ENCODE results near the gene CRKL. TPM values are rescaled to one million over a fixed set of nuclear protein-coding genes. Genes with fewer than 3 reads are reported as not detected.

Gene CRKL
- total and polyA plus RNA-seq, 2 of the 4 experiments (the other 2 are of a cell fraction): 20.6 to 35.5 TPM

- ATAC-seq (ENCODE audit: low read depth): peak; percentile 50
- BruUV-seq (replicated peaks): no TSS peak
- peak overlapping the region; percentile 30; the same call in 1 of the 2 replicates for H4K5ac ChIP-seq (ENCODE audit: low read depth, low read length)
- TF ChIP-seq NFE2L2 (IDR thresholded peaks at IDR 0.05; ENCODE audit: low read depth, low read length) (no peak), MAFK (IDR thresholded peaks at IDR 0.05; ENCODE audit: low read depth, low read length) (no peak), CEBPB (IDR thresholded peaks at IDR 0.05; ENCODE audit: low read depth, low read length) (no peak), MAZ (IDR thresholded peaks at IDR 0.05; ENCODE audit: borderline replicate concordance, low read depth, low read length) (no peak), FOS (IDR thresholded peaks at IDR 0.05; ENCODE audit: low read depth, low read length) (no peak), SMC3 (IDR thresholded peaks at IDR 0.05; ENCODE audit: low read depth, low read length) (no peak), BHLHE40 (IDR thresholded peaks at IDR 0.05; ENCODE audit: low read depth, low read length) (no peak), RCOR1 (IDR thresholded peaks at IDR 0.05; ENCODE audit: insufficient replicate concordance, low read length) (no peak), ELK1 (IDR thresholded peaks at IDR 0.05; ENCODE audit: borderline replicate concordance, low read depth, low read length) (no peak), POLR2A (IDR thresholded peaks at IDR 0.05; ENCODE audit: low read depth, low read length) (no peak), CHD1 (IDR thresholded peaks at IDR 0.05; ENCODE audit: low read depth, low read length) (no peak), MXI1 (IDR thresholded peaks at IDR 0.05; ENCODE audit: borderline replicate concordance, low read depth, low read length) (no peak), RAD21 (IDR thresholded peaks at IDR 0.05; ENCODE audit: low read length) (no peak), USF2 (IDR thresholded peaks at IDR 0.05; ENCODE audit: low read depth, low read length) (no peak), RFX5 (IDR thresholded peaks at IDR 0.05; ENCODE audit: low read depth, low read length) (no peak)
These were observed 40.6 kb downstream of the CRKL start for GRCh38 chr22:20957683-20958431.

More at GRCh38 chr22:20957683-20958431, 40.6 kb downstream of the CRKL start:
- Histone ChIP-seq H3K79me1 (ENCODE audit: low read depth in 1 of 2, low read length in 2 of 2) (peaks cover 3 to 33% of the 10 kb centered on the region in 2 experiments; a peak in 3 of 4 replicates), H2AFZ (replicated peaks; ENCODE audit: low read length, poor library complexity) (peak overlapping the region; percentile 78), H3K14ac (replicated peaks; ENCODE audit: low read depth, low read length) (0 out of 2 replicates have a peak overlapping the region, but pooled peaks have one; percentile 53), H2BK120ac (ENCODE audit: low read depth, low read length) (0 out of 2 replicates have a peak overlapping the region, but pooled peaks have one; percentile 19), H3K4me2 (ENCODE audit: low read depth, low read length) (peak overlapping the region; percentile 89), H3K9me3 (ENCODE audit: control insufficient read depth, insufficient read depth, low read length) (no peaks in the 10 kb centered on the region), H3K4me1 (ENCODE audit: control insufficient read depth, insufficient read depth, low read length) (peaks cover 6% of the 10 kb centered on the region; the same call in 1 of the 2 replicates), H4K20me1 (ENCODE audit: insufficient read depth, low read length) (peaks cover 24% of the 10 kb centered on the region; the same call in 1 of the 2 replicates), H3K9me1 (ENCODE audit: insufficient read depth, low read length) (0 out of 2 replicates have a peak, but pooled peaks cover 7% of the 10 kb centered on the region), H2BK5ac (ENCODE audit: low read depth, low read length, poor library complexity, severe bottlenecking) (no peak overlapping the region), H3K9ac (ENCODE audit: low read depth, low read length) (peak overlapping the region; percentile 55), H4K8ac (ENCODE audit: low read depth in 2 of 2, low read length in 2 of 2) (peak overlapping the region; percentile 3 to 80; a peak in 2 of 4 replicates), H3K27me3 (ENCODE audit: control insufficient read depth, insufficient read depth, low read length) (no peaks in the 10 kb centered on the region; the same call in 1 of the 2 replicates), H3K27ac (ENCODE audit: insufficient read depth, low read length) (no peak overlapping the region; the same call in 1 of the 2 replicates), H3K4ac (ENCODE audit: low read depth, low read length) (peak overlapping the region; percentile 78; the same call in 1 of the 2 replicates), H3K36me3 (ENCODE audit: control insufficient read depth, insufficient read depth, low read length) (peaks cover 12% of the 10 kb centered on the region), H3K4me3 (ENCODE audit: insufficient read depth, low read depth, low read length) (peak overlapping the region; percentile 51), H2AK9ac (replicated peaks; ENCODE audit: low read depth, low read length, poor library complexity) (peak overlapping the region; percentile 70), H2BK15ac (ENCODE audit: low read depth, low read length) (no peak overlapping the region), H2AK5ac (ENCODE audit: low read depth, low read length) (no peak overlapping the region), H3K18ac (ENCODE audit: low read depth, low read length) (no peak overlapping the region; the same call in 1 of the 2 replicates), H3K23ac (ENCODE audit: low read depth, low read length) (peak overlapping the region; percentile 24; the same call in 1 of the 2 replicates), H2BK20ac (ENCODE audit: low read depth, low read length) (no peak overlapping the region), H3K56ac (ENCODE audit: extremely low read depth, insufficient read depth, low read length) (no peak overlapping the region), H4K91ac (ENCODE audit: insufficient read depth, low read depth, low read length) (no peak overlapping the region)
- DNase-seq: no peak
- intact Hi-C loops (cut with micrococcal nuclease) (loop anchor here (10.0 kb wide), 2 partner anchors 73 to 153 kb away; no protein-coding TSS in a partner anchor), dilution Hi-C loops (cut with HindIII; ENCODE audit: low sequenced_read_pairs, unreplicated experiment) (no loop called here), in situ Hi-C loops (cut with MboI; ENCODE audit: low sequenced_read_pairs) (no loop called here)
- POLR2A ChIA-PET (ENCODE audit: unreplicated experiment): no interaction called here
- 22% methylated on average over 8 of the region's 32 CpGs; no CpG with 5 or more reads in 1 of the 2 experiments for WGBS, 2 experiments (ENCODE audit: extremely low coverage in 2 of 2, insufficient read length in 1 of 2)
- CTCF ChIA-PET: interaction anchor here (0.7 kb wide), 1 partner anchor 24 kb away, joined by 3 read pairs; the partner anchor contains the start of gene LZTR1

All from IMR-90 (cell line).